ENCODE data around the gene SPTB.

SPTB gene

GRCh38 chr14:64743061-64743460 lies 136.6 kb downstream of the SPTB start:
- no peak for DNase-seq

DNA sequence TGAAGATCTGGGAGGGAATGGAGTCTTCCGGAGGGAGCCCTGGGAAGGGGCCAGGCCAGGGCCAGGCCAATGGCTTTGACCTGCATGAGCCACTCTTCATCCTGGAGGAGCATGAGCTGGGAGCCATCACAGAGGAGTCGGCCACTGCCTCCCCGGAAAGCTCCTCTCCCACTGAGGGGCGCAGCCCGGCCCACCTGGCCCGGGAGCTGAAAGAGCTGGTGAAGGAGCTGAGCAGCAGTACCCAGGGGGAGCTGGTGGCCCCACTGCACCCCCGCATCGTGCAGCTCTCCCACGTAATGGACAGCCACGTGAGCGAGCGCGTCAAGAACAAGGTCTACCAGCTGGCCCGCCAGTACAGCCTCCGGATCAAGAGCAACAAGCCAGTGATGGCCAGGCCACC lies 137.7 kb downstream of the SPTB start:
- no peak for DNase-seq

- DNase-seq, result no peak
These were observed 138.5 kb downstream of the SPTB start for GRCh38 chr14:64741200-64741599.

DNA sequence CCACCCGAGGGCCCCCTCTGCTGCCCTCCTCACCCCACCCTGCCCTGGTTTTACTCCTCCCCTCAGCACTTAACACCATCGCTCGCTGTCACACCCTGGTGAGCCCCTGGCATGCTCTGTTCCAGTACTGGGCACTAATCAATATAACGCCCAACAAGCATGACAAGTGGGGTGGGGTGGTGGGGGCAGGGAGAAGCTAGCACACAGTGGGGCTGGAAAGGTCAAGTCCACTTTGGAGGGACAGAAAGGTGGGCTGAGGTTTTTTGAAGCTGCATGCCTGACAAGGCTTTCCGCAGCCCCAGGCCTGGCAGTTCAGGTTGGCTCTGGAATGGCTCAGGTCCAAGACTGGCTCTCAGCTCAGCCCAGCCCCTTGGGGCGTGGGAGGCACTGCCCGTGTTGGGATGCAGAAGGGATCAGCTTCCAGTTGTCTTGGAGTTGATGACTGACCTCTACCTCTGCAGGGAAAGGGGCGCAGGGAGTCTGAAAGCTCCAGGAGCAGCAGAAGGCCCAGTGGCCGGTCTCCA lies 141.4 kb downstream of the SPTB start:
- DNase-seq, result no peak

GRCh38 chr14:64737391-64738280 lies 142.1 kb downstream of the SPTB start:
- DNase-seq, result no peak

DNA sequence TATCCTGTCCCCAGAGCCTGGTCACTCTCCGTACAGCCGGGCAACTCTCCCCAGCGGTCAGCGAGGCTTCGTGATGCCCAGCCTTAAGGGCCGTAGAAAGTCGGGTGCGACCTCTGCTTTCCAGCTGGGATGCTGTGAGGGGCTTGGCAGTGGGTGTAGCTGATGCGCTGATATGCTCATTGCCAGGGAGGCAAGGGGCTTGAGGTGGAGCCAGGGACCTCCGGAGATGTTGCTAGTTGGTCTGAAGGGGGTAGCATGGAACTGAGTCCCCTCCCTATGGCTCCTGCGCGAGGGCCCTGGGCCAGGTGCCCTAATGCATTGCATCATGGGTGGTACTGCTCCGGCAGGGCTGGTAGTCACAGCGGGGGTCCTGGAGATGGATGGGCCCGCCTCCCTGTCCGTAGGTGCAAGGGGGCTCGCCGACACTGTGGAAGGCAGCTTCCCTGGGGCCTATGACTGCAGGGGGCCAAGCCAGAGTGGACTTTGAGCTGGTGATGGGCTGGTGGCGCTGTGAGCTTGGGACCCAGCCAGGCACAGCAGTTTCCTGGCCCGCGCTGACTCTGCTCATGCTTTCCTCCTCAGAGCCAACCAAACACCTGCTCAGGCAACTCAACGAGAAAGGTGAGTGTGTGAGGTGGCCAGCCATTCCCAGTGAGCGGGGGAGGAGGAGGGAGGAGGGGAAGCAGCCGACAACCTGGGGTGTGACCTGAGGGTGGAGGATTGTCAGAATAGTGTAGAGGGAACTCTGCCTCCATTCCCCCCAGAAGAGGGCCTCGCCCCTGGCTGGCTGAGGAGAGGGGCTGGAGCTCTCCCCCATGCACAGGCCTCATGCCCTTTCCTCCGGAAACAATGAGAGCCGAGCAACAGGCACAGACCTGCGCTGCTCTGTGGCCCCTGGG lies 143.2 kb downstream of the SPTB start:
- DNase-seq, result no peak

DNA sequence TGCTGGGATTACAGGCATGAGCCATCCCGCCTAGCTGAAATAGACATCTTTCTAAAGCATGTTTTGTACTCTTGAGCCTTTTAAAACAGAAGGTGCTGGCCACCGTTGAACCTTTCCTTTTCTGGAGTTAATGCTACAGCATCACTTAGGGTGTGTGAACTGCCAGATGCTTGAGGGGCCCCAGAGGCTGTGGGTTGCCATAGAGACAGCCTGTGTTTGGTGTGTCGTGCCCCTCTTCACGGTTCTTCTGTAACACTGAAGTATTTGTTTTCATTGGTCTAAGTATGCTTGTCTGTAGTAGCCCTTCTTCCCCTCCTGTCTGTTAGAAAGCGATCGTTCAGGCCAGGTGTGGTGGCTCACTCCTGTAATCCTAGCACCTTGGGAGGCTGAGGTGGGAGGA lies 144.7 kb downstream of the SPTB start:
- no peak for DNase-seq

DNA sequence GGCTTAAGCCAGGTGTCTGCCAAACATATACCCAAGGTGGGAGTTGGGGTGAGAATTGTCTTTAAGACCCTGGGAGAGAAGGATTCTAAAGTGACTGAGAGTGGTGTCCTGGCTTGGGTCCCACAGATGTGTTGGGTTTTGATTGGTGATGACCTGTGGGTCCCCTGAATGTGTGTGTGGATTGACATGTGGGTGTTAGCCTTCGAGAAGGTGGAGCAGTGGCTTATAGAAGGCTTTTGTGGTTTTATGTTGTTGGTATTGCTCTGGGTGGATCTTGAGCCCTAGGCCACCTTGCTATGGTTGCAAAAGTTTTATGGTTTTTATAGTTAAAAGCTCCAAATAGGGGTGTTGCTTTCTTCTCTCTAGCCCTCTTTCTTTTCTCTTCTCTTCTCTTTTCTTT lies 145.8 kb downstream of the SPTB start:
- no peak for DNase-seq

DNA sequence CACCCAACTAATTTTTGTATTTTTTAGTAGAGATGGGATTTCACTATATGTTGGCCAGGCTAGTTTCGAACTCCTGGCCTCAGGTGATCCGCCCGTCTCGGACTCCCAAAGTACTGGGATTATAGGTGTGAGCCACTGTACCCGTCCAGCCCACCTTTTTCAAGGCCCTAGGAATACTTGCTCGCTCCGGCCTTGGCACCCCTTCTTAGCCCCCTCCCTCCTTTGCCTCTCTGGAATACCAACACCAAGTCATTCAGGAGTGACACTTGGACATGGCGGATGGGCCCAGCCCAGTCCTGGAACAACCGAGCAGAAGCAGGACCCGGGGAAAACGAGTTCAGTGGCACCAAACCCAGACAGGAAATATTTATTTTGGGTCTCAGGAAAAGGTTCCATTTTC lies 146.4 kb downstream of the SPTB start:
- DNase-seq, result no peak

DNA sequence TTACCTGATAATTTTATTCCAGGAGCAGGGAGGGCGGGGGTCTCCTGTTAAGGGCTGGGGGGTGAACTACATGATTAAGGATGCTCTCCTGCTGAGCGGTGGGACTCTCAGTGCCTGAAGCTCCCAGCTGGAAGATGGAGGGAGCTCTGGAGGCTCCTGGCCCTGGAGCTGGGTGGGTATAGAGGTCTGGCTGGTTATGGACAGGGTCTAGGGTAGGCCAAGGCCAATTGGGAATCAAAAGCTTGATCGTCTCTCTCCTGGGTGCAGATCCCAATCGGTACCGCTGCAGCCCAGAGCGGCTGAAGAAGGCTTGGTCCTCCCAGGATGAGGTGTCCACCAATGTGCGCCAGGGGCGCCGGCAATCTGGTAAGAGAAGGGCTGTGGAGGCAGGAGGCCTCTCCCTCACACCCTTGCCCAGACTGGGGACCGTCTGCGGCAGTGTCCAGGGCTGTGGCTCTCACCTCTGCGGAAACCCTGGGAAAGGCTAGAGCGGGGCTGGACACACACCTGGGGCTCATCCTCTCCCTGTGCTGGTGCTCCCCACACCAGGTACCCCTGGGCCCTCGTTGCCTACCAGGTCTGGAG lies 147.1 kb downstream of the SPTB start:
- DNase-seq, result no peak

DNA sequence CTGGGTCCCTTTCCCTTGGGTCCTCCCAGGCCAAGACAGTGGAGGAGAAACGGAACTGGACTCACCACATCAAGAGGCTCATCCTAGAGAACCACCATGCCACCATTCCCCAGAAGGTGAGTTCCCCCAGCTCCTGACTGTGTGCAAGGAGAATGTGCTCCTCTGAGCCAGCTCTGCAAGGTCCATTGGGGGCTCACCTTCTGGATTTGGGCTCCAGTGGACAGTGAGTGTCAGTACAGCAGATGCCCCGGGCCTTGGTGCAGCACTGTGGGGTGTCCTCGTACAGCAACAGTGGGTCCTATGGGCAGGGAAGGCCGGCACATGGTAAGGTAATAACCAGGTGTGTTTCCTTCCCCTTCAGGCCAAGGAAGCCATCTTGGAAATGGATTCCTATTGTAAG lies 147.6 kb downstream of the SPTB start:
- no peak for DNase-seq

DNA sequence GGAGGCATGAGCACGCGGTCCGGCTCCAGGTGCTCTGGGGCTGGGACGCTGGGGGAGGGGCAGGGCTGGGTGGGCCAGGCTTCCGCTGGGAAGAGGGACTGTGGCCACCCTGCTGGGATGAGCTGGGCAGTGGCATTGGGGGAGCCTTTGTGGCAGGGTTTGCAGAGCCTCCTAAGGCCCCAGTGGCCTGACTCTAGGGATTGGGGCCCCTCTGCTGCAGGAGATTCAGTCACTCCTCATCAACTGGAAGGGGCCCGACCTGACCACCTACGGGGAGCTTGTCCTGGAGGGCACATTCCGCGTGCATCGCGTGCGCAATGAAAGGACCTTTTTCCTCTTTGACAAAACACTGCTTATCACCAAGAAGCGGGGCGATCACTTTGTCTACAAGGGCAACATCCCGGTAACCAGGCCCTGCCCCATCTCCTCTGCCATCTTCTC lies 148.5 kb downstream of the SPTB start:
- no peak for DNase-seq

DNA sequence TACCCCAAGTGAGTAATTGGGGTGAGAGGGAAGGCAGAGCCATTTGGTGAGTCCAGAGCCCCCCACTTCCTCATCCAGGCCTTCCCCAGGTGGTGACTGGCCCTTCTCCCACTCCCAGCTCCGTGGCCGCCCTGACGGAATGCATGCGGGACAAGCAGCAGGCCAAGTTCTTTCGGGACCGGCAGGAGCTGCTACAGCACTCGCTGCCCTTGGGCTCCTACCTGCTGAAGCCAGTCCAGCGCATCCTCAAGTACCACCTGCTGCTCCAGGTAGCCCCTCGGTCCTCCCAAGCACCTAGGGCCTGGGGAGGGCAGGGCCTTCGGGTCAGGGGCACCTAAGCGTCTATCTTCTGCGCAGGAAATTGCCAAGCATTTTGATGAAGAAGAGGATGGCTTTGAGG lies 149.0 kb downstream of the SPTB start:
- DNase-seq, result no peak

DNA sequence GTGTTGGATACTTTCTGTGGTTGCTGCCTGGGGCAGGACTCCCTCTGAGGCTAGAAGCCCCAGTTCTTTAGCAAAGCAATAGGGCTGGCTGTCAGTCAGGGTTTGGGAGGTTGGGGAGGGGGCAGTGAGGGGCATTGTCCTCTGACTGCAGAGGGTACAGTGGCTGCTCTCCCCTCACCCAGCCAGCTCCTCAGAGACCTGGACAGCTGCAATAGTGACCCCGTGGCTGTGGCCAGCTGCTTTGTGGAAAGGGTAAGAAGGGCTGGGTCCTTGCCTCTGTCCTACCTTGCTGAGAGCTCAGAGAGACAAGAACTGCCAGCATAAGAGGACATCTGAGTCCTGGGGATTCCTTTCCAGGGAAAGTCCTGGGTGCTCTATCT lies 149.7 kb downstream of the SPTB start:
- DNase-seq, result no peak

GRCh38 chr14:64729386-64730060 lies 150.2 kb downstream of the SPTB start:
- DNase-seq, result no peak

- DNase-seq, result no peak
These were observed 150.9 kb downstream of the SPTB start for GRCh38 chr14:64728856-64729255.

- no peak for DNase-seq
These were observed 151.6 kb downstream of the SPTB start for GRCh38 chr14:64728106-64728505.

DNA sequence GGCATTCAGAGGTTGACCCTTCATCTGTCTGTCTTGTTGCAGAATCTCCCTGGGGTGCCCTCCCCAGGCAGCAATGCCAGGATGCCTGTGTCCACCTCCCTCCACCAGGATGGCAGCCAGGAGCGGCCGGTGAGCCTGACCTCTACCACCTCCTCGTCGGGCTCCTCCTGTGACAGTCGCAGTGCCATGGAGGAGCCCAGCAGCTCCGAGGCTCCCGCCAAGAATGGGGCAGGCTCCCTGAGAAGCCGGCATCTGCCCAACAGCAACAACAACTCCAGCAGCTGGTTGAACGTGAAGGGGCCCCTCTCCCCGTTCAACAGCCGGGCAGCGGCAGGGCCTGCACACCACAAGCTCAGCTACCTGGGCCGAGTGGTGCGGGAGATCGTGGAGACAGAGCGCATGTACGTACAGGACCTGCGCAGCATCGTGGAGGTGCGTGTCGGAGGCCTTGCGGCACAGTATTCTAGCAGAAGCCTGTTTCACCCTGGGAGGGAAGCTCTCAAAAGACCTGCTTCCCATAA lies 152.1 kb downstream of the SPTB start:
- no peak for DNase-seq

GRCh38 chr14:64726585-64726890 lies 153.2 kb downstream of the SPTB start:
- DNase-seq, result peak; percentile 92

DNA sequence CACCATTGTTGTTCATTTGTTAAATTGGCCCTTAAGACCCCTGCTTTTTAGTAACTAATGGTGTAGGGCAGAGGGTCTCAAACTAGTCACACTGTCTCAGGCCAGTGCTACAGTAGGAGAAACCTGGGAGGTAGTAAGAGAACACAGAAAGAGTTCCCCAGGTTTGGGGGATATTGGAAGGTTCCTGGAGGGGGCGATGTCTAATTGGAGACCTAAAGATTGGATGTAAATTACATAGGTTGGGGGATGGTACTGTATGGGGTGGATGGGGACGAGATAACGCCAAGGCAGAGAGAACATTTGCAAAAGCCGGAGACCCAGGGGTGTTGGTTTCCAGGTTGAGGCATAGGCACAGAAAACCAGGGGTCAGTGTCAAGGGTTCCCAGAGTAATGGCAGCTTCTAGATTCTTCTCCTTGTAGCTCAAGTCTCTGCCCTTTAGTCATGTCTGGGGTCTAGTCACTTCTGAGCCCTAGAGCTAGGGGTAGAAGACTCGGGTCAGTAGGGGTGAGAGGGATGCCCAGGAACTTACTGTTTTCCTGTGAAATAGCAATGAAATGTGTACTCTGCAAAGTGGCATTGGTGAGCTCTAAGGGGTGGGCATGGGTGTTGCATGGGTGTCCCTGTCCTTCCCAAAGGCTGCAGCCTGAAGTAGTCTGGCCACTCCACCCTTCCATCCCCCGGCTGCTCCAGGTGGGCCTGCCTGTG lies 153.7 kb downstream of the SPTB start:
- DNase-seq, result no peak

GRCh38 chr14:64725261-64725815 lies 154.4 kb downstream of the SPTB start:
- no peak for DNase-seq

GRCh38 chr14:64724578-64724930 lies 155.2 kb downstream of the SPTB start:
- DNase-seq, result no peak
